Activated naive CD4-positive, alpha-beta T cell treated with anti-CD3 and anti-CD28 coated beads, Interleukin-2, amount 50 U/mL, for 72 hours (primary cell): Measurements from ENCODE around the gene NUMA1. TPM values are rescaled to one million over a fixed set of nuclear protein-coding genes. Genes with fewer than 3 reads are reported as not detected.
A peak's percentile ranks its signal among the peaks of the same experiment; 100 is the strongest.

ENCODE experiments used
- ATAC-seq, 2 donors: fragments of 150-1000 bp; cut with Tn5 transposase; 2 replicates each; pipeline ENCODE4 v1.10.0; 2021; ENCODE audit warnings: mild to moderate bottlenecking in 2 of 2, moderate library complexity in 2 of 2
- DNase-seq, 2 donors: peaks; one replicate each; pipeline ENCODE4 v3.0.0; 2021 to 2022; ENCODE audit warnings: low spot score in 2 of 2
- H3K27ac Mint-ChIP-seq, 2 donors: one replicate each; pipeline ENCODE4 v1.8.0; 2022; ENCODE audit warnings: mild to moderate bottlenecking in 2 of 2, mixed read lengths in 2 of 2
- H3K36me3 Mint-ChIP-seq, 2 donors: one replicate each; pipeline ENCODE4 v1.8.0; 2022; ENCODE audit warnings: mixed read lengths in 2 of 2
- H3K9me3 Mint-ChIP-seq, 2 donors: one replicate each; pipeline ENCODE4 v1.8.0; 2022; ENCODE audit warnings: mixed read lengths in 2 of 2
- total RNA-seq, 2 donors: library from RNA; stranded (reverse); gene quantifications; one replicate each; pipeline ENCODE4 v1.2.3, GENCODE V29; 2022

Gene NUMA1
- total RNA-seq, 2 donors from 2014 or later = 206 to 209 TPM

DNA sequence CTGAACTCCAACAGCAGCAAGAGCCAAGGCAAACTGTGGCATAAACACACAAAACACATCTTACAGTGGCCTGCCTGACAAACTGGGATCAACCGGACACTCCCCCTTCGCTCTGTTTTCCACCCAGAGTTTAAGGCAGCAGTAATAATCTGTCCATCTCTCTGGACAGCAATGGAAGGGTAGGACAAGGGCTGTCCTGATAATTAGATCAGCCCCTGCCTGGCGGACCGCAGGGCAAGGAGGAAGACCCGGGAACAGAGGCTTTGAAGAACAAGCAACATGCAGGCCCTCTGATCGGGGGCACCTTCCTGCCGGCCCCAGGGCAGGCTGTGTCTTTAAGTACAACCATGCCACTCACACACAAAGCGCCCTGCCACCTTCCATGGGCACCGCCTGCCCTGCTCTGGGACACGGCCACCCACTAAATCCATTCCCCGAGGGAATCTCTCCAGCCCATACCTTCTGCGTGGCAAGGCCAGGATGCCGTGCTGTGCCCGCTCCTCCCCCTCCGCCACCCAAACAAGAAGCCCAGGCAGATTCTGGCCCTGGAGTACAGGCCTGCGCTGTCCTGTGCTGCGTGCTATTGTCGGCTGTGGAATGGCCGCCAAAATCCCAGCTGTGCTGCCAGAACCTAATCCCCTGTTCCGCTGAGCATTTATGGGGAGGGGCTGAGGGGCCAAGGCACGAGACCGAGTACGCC, 38.8 kb downstream of the NUMA1 start:
- H3K27ac Mint-ChIP-seq = no peak overlapping the region
- peak; percentile 46 to 54 for ATAC-seq
- no peaks in the 10 kb centered on the region for H3K36me3 Mint-ChIP-seq
- peak in 1 of 2 donors; percentile 28 for DNase-seq
- H3K9me3 Mint-ChIP-seq = no peaks in the 10 kb centered on the region

GRCh38 chr11:72040491-72041363, 39.6 kb downstream of the NUMA1 start:
- Mint-ChIP-seq H3K9me3 (no peaks in the 10 kb centered on the region), H3K36me3 (peaks cover 0 to 5% of the 10 kb centered on the region in 2 donors), H3K27ac (no peak overlapping the region)
- peak; percentile 67 to 79 for ATAC-seq
- DNase-seq = peak; percentile 64 to 66

DNA sequence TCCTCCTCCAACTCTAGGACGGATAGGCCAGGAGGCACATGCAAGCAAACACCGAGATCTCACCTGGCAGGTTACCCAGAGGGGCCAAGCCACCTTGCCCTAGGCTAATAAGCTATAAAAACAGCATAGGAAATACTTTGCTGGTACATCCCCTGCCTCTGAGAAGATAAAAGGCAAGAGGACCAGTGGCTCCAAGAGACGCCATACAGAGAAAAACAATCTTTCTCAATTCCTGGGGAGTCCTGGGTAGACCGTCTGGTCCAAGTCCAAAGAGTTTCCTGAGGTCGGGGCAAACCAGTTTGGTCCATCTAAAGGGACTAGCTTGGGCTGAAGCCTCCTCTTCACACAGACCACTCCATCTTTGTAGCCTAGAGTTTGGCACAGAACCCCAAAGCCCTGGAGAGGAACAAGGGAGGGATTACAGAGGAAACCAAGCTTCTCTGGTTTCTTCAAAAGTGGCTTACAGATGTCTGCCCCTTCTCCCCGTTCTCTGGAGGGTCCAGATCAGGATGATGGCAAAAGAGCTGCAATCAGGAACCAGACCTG, 40.4 kb downstream of the NUMA1 start:
- no peak overlapping the region for H3K27ac Mint-ChIP-seq
- ATAC-seq (peak; percentile 1 to 10), DNase-seq (no peak)
- H3K9me3 Mint-ChIP-seq = no peaks in the 10 kb centered on the region
- peaks cover 0 to 13% of the 10 kb centered on the region in 2 donors for H3K36me3 Mint-ChIP-seq

GRCh38 chr11:72039031-72039855, 41.1 kb downstream of the NUMA1 start:
- no peak for DNase-seq
- H3K27ac Mint-ChIP-seq = no peak overlapping the region
- ATAC-seq = peak in 1 of 2 donors; percentile 1
- peaks cover 0 to 16% of the 10 kb centered on the region in 2 donors for H3K36me3 Mint-ChIP-seq
- no peaks in the 10 kb centered on the region for H3K9me3 Mint-ChIP-seq

DNA sequence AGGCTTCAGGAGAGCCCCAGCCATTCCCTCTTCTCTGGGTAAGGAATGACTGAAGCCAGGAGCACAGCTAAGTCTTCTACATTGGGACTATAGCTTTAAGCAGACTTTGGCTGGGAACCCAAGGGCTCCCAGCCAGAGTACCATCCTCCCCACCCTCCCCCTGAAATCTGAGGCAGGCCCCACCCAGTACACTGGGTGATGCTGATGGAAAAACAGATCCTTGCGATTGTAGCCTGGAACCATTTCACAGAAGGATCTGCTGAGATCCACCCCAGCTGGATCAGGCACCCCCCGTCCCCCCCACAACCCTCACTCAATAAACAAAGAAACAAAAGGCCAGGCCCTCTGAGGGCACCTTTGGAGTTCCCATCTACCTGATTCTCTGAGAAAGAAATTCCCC, 41.9 kb downstream of the NUMA1 start:
- ATAC-seq (no peak), DNase-seq (no peak)
- no peak overlapping the region for H3K27ac Mint-ChIP-seq
- peaks cover 0 to 16% of the 10 kb centered on the region in 2 donors for H3K36me3 Mint-ChIP-seq
- H3K9me3 Mint-ChIP-seq = no peaks in the 10 kb centered on the region

- ATAC-seq = no peak
- peak overlapping the region in 1 of 2 donors; percentile 50 for H3K27ac Mint-ChIP-seq
- H3K36me3 Mint-ChIP-seq = peaks cover 0 to 16% of the 10 kb centered on the region in 2 donors
- DNase-seq = no peak
- H3K9me3 Mint-ChIP-seq = no peaks in the 10 kb centered on the region
Observed at GRCh38 chr11:72037554-72038311, 42.6 kb downstream of the NUMA1 start.

DNA sequence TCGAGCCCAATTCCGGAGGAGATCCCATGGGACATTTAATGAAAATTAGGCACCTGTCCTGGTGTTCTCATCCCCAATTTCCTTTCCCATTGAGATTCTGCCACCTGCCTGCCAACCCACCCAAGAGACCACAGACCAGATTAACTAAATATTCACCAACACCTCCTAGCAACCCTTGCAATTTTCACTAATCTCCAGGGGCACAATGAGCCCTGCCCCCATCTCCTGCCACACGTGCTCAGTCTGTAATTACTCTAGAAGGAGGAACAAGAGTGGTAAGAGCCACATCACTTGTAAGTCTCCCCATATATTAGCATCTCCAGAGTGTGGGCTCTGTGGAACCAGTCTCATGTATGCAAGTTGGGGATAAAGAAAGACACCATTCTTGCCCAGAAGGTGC, 43.7 kb downstream of the NUMA1 start:
- Mint-ChIP-seq H3K9me3 (no peaks in the 10 kb centered on the region), H3K36me3 (peaks cover 0 to 16% of the 10 kb centered on the region in 2 donors), H3K27ac (peak overlapping the region in 1 of 2 donors; percentile 41)
- DNase-seq = no peak
- ATAC-seq = no peak

GRCh38 chr11:72030472-72031045, 49.8 kb downstream of the NUMA1 start:
- DNase-seq (no peak), ATAC-seq (no peak)
- peaks cover 0 to 9% of the 10 kb centered on the region in 2 donors for H3K36me3 Mint-ChIP-seq
- H3K27ac Mint-ChIP-seq = no peak overlapping the region
- no peaks in the 10 kb centered on the region for H3K9me3 Mint-ChIP-seq

GRCh38 chr11:72026090-72026489, 54.3 kb downstream of the NUMA1 start:
- DNase-seq (no peak), ATAC-seq (no peak)
- peak overlapping the region in 1 of 2 donors; percentile 82 for H3K27ac Mint-ChIP-seq
- H3K36me3 Mint-ChIP-seq = no peaks in the 10 kb centered on the region
- no peaks in the 10 kb centered on the region for H3K9me3 Mint-ChIP-seq

DNA sequence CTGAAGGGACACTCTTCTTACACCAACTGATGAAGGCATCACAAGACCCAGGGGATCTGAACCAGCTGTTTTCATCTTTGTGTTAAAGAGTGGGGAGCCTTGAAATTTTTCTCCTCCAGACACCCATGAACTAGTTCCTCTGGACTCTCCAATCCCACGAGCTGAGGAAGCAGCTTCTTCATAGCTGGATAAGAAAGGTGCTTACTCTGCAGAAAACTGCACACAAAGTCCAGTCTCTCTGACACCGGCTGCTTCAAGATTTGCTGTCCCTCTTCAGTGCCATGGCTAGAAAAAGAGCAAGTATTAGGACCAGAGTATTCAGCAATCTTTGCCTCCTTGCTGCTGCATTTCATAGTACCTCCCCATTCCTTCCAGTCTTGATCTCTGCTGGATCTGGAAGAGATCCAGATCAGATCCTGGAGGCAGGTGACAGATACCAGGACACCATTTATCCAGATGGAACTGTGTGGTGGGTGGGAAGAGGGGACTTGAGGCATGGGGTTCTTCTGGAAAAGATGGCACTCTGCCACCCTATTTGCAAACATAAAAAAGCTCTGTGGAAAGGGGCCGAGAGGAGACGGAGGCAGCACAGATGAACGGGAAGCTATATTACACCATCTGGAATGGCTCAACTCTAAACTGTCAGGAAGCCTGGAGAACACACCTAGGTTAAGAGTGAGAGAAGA, 56.1 kb downstream of the NUMA1 start:
- no peaks in the 10 kb centered on the region for H3K9me3 Mint-ChIP-seq
- H3K27ac Mint-ChIP-seq = peak overlapping the region; percentile 82 to 87
- ATAC-seq = no peak
- DNase-seq = no peak
- no peaks in the 10 kb centered on the region for H3K36me3 Mint-ChIP-seq

DNA sequence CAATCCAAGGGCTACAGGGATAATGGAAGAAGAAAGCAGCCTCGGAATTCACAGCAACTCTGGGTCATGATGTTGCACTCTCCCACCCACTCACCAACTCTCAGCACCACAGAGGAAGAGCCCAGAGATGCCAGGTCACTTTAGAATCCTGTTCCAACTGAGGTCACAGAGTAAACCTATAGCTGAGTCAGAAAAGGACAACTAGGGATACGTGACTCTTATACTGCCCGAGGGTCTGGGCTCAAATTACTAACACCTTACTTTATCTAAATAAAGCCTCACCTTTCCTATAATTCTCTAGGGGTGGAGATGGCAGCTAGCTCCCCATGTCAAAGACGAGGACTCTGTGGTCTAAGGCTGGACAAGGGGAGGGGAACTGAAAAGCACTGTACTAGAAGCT, 57.0 kb downstream of the NUMA1 start:
- no peaks in the 10 kb centered on the region for H3K9me3 Mint-ChIP-seq
- ATAC-seq (no peak), DNase-seq (no peak)
- H3K27ac Mint-ChIP-seq = peak overlapping the region; percentile 55 to 82
- peaks cover 0 to 2% of the 10 kb centered on the region in 2 donors for H3K36me3 Mint-ChIP-seq

GRCh38 chr11:72018171-72018570, 62.2 kb downstream of the NUMA1 start:
- DNase-seq (no peak), ATAC-seq (no peak)
- H3K9me3 Mint-ChIP-seq = no peaks in the 10 kb centered on the region
- peak overlapping the region; percentile 73 to 75 for H3K27ac Mint-ChIP-seq
- H3K36me3 Mint-ChIP-seq = peaks cover 24 to 37% of the 10 kb centered on the region in 2 donors

DNA sequence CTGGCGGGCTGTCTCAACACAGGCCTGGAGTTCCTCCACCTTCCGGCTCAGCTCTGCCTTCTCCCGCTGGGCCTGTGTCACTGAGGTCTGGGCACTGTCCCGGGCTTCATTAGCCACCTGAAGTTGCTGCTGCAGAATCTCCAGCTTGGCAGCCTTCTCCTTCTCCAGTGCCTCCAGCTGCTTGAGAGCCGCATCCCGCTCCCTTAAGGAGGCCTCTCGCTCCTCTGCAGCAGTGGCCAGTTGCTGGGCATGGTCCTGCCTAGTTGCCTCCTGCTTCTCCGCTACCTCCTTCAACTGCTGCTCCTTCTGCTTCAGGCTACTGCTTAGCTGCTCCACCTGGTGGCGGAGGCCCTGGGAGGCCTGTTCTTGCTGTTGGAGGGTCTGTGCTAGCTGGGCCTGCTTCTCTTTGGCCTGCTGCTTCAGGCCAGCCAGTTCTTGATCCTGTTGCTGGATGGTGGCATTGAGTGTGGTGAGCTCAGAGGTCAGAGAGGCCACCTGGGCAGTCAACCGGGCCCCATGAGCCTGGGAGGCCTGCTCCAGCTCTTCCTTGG, 64.8 kb downstream of the NUMA1 start:
- Mint-ChIP-seq H3K27ac (peak overlapping the region; percentile 85 to 86), H3K9me3 (no peaks in the 10 kb centered on the region), H3K36me3 (peaks cover 24 to 37% of the 10 kb centered on the region in 2 donors)
- DNase-seq = peak in 1 of 2 donors; percentile 52
- no peak for ATAC-seq

- no peak for ATAC-seq
- Mint-ChIP-seq H3K27ac (peak overlapping the region; percentile 85 to 97), H3K36me3 (peaks cover 24 to 37% of the 10 kb centered on the region in 2 donors), H3K9me3 (no peaks in the 10 kb centered on the region)
- peak in 1 of 2 donors; percentile 50 for DNase-seq
Observed at GRCh38 chr11:72014761-72015320, 65.5 kb downstream of the NUMA1 start.
